ENCODE results near the gene CEACAM16.

The CEACAM16 gene

GRCh38 chr19:44746616-44746945, 47.6 kb downstream of the CEACAM16 start:
- no peak for DNase-seq (ENCODE audit: low read depth)

DNA sequence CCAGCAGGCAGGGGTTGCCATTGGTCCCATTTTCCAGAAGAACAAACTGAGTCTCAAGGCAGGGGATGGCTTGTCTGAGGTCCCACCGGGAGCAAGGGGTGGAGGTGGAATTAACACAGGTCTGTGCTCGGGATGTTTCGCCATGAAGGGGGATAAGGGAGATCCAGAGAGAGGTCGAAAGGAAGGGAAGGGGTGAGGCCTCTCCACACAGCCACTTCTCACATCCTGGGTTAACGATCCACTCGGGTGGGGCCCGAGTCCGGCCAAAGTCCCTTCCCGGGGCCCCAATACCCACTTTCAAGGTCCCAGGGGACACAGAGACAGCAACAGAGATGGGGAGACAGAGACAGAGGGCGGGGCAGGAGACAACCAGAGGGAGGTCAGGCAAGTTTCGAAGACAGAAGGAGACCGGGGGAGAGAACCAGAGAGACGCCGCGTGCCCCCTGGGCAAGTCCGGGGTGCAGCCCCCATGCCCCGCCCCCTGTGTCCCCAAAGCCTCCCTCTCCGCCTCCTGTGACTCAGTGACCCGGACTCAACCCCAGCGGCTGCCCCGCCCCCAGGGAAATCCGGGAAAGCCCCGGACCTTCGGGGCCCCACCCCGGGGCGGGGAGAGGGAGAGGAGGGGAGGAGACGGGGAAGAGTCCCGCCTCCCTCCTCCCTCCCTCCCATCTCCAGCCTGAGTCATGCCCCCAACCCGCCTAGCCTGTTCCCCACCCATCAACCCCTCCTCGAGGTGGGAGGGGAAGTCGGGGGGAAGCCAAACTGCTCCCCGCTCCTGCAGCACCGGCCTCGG, 48.2 kb downstream of the CEACAM16 start:
- peak; percentile 89 for DNase-seq (ENCODE audit: low read depth)

- no peak for DNase-seq (ENCODE audit: low read depth)
Observed at GRCh38 chr19:44747739-44748425, 48.9 kb downstream of the CEACAM16 start.

- DNase-seq (ENCODE audit: low read depth), result peak; percentile 64
Observed at GRCh38 chr19:44748426-44749254, 49.7 kb downstream of the CEACAM16 start, which contains the start of gene BCL3. TSS of gene BCL3 (plus strand) at chr19:44748708. CDS start at chr19:44748791, 83 bp downstream.

- DNase-seq (ENCODE audit: low read depth), result no peak
Observed at GRCh38 chr19:44749292-44749691, 50.3 kb downstream of the CEACAM16 start.

DNA sequence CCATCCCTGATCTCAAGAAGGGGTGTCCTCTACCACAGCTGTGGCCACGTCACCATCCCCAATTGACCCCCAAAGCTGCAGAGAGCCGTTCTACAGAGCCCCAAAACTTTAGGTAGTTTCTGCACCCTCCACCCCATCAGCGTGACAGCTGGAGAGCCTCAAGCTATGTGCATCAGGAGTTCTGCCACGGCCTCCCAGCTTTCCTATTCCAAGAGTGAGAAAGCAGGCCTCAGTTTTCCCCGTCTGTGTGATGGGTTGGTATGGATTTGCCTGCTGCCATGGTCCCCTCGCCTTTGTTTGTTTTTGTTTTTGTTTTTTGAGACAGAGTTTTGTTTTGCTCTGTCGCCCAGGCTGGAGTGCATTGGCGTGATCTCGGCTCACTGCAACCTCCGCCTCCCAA, 51.0 kb downstream of the CEACAM16 start:
- DNase-seq (ENCODE audit: low read depth), result no peak

- no peak for DNase-seq (ENCODE audit: low read depth)
Observed at GRCh38 chr19:44752123-44752815, 53.3 kb downstream of the CEACAM16 start.

GRCh38 chr19:44752816-44753625, 54.1 kb downstream of the CEACAM16 start:
- peak; percentile 93 for DNase-seq (ENCODE audit: low read depth)

GRCh38 chr19:44753626-44753931, 54.6 kb downstream of the CEACAM16 start:
- no peak for DNase-seq (ENCODE audit: low read depth)

- peak; percentile 70 for DNase-seq (ENCODE audit: low read depth)
Observed at GRCh38 chr19:44753932-44754749, 55.2 kb downstream of the CEACAM16 start.

DNA sequence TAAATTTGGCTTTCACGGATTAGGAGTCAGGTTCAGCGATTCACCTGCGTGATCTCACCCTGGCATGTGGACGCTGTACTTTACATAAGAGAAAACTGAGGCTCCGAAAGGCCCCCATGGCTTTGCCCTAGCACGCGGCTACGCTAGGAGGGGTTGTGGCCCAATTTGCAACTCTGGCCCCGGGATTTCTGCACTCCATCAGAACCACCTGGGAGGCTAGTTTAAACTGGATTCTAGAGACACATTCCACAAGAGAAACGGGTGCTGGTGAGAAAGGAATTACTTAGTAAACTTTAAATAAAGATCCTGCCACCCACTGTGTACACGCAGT, 55.8 kb downstream of the CEACAM16 start:
- no peak for DNase-seq (ENCODE audit: low read depth)

DNA sequence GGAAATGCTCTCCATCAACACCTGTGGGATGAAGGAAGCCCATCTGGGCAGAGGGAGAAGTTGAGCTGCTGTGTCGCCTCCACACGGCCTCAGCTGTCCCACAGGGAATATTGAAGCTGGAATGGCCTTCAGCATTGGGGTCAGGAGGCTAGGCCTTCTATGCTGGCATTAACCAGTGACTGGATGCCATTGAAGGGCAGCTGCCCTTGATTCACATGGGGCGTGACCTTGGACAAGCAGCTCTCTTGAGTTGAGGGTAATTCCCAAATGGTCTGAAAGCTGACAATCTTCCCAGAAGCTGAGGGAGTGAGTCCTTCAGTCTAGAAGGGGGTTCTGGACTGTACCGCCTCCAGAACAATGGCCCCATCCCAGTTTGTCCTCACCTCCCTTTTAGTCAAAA, 56.3 kb downstream of the CEACAM16 start:
- no peak for DNase-seq (ENCODE audit: low read depth)

DNA sequence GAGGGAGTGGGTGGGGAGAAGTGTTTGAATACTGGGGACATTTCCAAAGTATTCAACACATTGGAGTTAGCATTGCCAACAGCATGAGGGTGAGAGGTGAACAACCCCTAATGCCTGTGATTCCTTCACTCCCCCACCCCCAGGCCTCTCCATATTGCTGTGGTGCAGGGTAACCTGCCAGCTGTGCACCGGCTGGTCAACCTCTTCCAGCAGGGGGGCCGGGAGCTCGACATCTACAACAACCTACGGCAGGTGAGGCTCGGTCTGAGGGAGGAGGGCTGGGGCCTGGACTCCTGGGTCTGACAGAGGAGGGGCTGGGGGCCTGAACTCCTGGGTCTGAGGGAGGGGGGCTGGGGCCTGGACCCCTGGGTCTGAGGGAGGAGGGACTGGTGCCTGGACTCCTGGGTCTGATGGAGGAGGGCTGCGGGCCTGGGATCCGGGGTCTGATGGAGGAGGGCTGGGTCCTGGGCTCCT, 57.2 kb downstream of the CEACAM16 start:
- DNase-seq (ENCODE audit: low read depth), result no peak

DNA sequence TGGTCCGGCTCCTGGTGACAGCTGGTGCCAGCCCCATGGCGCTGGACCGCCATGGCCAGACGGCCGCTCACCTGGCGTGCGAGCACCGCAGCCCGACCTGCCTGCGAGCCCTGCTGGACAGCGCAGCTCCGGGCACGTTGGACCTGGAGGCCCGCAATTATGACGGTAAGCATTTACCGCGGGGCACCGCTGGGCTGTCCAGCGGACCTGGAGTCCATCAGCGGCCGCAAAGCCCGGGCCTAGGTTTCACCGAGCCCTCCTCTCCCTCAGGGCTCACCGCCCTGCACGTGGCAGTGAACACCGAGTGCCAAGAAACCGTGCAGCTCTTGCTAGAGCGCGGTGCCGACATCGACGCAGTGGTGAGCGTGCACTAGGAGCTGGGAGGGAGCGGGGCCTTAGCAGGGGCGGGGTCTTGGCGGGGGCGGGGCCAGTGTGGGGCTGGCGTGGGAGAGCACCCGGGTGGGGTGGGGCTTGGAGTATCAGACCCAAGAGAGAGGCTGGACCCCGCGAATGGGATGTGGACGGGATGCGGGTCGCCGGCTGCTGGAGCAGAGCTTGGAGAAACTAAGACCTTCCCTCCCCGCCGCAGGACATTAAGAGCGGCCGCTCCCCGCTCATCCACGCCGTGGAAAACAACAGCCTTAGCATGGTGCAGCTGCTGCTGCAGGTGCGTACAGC, 58.2 kb downstream of the CEACAM16 start:
- no peak for DNase-seq (ENCODE audit: low read depth)

DNA sequence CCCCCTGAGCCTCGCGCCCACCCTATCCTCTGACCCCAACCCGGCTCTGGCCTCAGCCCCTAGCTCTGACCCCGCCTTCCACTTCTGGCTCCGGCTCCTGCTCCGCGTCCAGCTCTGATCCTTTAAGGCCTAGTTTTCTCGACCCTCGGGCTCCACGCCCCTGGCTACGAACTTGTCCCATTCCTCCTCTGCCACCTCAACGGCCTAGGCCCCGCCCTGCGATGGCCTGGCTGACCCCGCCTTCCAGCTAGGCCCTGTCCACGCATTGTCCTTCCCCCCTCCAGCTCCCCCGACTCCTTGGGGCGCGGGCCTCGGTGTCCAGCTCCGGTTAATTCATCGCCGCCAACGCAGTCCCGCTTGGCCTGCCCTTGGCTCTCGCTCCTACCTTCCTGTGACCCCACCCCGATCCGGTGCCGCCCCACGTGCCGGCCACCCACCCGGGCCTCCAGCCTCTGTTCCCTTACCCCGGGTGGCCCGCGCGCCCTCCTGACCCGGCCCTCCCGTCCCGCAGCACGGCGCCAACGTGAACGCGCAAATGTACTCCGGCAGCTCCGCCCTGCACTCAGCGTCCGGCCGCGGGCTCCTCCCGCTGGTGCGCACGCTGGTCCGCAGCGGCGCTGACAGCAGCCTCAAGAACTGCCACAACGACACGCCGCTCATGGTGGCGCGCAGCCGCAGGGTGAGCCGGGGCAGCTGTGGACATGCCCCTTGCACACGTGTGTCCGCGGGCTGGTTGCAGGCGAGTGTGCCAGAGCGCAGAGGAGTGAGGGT, 59.0 kb downstream of the CEACAM16 start:
- no peak for DNase-seq (ENCODE audit: low read depth)

GRCh38 chr19:44758596-44758995, 59.6 kb downstream of the CEACAM16 start:
- DNase-seq (ENCODE audit: low read depth), result no peak

DNA sequence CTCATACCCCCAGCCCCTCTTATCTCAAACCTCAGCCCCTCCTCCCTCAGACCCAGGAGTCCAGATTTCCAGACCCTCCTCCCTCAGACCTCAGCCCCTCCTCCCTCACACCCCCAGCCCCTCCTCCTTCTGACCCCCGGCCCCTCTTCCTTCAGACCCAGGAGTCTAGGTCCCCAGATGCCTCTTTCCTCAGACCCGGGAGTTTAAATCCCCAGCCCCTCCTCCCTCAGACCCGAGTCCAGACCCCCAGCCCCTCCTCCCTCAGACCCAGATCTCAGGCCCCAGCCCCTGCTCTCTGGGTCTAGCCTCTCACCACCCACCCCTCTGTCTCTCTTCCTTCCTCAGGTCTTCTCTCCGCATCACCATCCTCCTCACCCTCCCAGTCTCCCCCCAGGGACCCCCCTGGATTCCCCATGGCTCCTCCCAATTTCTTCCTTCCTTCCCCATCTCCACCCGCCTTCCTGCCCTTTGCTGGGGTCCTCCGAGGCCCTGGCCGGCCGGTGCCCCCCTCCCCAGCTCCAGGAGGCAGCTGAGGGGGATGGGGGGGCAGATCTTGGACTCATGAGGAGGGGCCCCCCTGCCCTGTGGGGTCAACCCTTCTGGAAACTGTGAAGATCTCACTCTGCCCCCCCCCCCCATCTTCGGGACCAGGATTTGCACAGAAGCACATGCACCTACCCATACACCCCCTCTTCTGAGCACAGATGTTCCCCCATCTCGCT, 60.3 kb downstream of the CEACAM16 start:
- no peak for DNase-seq (ENCODE audit: low read depth)
